ENCODE results near the gene NHP2. TPM values are rescaled to one million over a fixed set of nuclear protein-coding genes. Genes with fewer than 3 reads are reported as not detected.
A peak's percentile ranks its signal among the peaks of the same experiment; 100 is the strongest.
"Not testable (repeated sequence)": the region's sequence is repeated elsewhere in the genome, so short reads cannot be mapped to it uniquely, and the experiment has no call there.

Gene NHP2
- total RNA-seq, 4 donors from 2014 or later, result 28.1 to 116 (median 96.7) TPM

- H3K36me3 ChIP-seq, result no peaks in the 10 kb centered on the region
- intact Hi-C loops (cut with DNase I; ENCODE audit: low total_unique reads), result no loop called here
- TF ChIP-seq EP300 (IDR thresholded peaks at IDR 0.05; ENCODE audit: low read depth) (no peak), CTCF (IDR thresholded peaks at IDR 0.05) (no peak), POLR2AphosphoS5 (IDR thresholded peaks at IDR 0.05) (no peak), POLR2A (IDR thresholded peaks at IDR 0.05) (no peak)
- peaks cover 0 to 10% (median 4%) of the 10 kb centered on the region in 4 donors for H3K4me1 ChIP-seq
- H3K27ac ChIP-seq, result no peak overlapping the region
- H3K9me3 ChIP-seq, result no peaks in the 10 kb centered on the region
- in situ Hi-C loops (cut with MboI; ENCODE audit: low pct_ligation_motif_present in 1 of 4, low pct_unique_long_range_greater_than_20kb in 1 of 4, low sequenced_read_pairs in 3 of 4), result no loop called here
- no peak for DNase-seq
- H3K4me3 ChIP-seq, result no peak overlapping the region
- WGBS, 2 donors (ENCODE audit: low coverage in 1 of 2), result 83 to 92% methylated on average over 5 to 12 of the region's 12 CpGs
- peaks cover 2% of the 10 kb centered on the region for H3K27me3 ChIP-seq
Observed at GRCh38 chr5:178199581-178200434, 46.1 kb upstream of the NHP2 start.

GRCh38 chr5:178198706-178199105 lies 45.0 kb upstream of the NHP2 start:
- Histone ChIP-seq H3K27ac (no peak overlapping the region), H3K4me3 (no peak overlapping the region), H3K36me3 (no peaks in the 10 kb centered on the region), H3K9me3 (no peaks in the 10 kb centered on the region), H3K4me1 (peaks cover 0 to 8% (median 2%) of the 10 kb centered on the region in 4 donors), H3K27me3 (peaks cover 12% of the 10 kb centered on the region)
- in situ Hi-C loops (cut with MboI; ENCODE audit: low pct_ligation_motif_present in 1 of 4, low pct_unique_long_range_greater_than_20kb in 1 of 4, low sequenced_read_pairs in 3 of 4) (no loop called here), intact Hi-C loops (cut with DNase I; ENCODE audit: low total_unique reads) (no loop called here)
- no peak for TF ChIP-seq CTCF (IDR thresholded peaks at IDR 0.05)
- TF ChIP-seq POLR2AphosphoS5 (IDR thresholded peaks at IDR 0.05), result no peak
- no peak for TF ChIP-seq POLR2A (IDR thresholded peaks at IDR 0.05)
- TF ChIP-seq EP300 (IDR thresholded peaks at IDR 0.05; ENCODE audit: low read depth), result no peak
- no peak for DNase-seq
- WGBS, 2 donors (ENCODE audit: low coverage in 1 of 2), result 89% methylated on average over 11 of the region's 11 CpGs; no CpG with 5 or more reads in 1 of the 2 donors

- in situ Hi-C loops (cut with MboI; ENCODE audit: low pct_ligation_motif_present in 1 of 4, low pct_unique_long_range_greater_than_20kb in 1 of 4, low sequenced_read_pairs in 3 of 4); H3K36me3 ChIP-seq; H3K4me3 ChIP-seq; intact Hi-C loops (cut with DNase I; ENCODE audit: low total_unique reads); H3K4me1 ChIP-seq; H3K27ac ChIP-seq; H3K9me3 ChIP-seq; DNase-seq: not testable (repeated sequence)
- WGBS, 2 donors (ENCODE audit: low coverage in 1 of 2), result 92 to 100% methylated on average over 2 to 10 of the region's 11 CpGs
- H3K27me3 ChIP-seq, result peaks cover 12% of the 10 kb centered on the region
Observed at GRCh38 chr5:178198151-178198550, 44.5 kb upstream of the NHP2 start.

- H3K4me1 ChIP-seq, result peaks cover 0 to 6% (median 2%) of the 10 kb centered on the region in 4 donors
- H3K27me3 ChIP-seq, result peaks cover 12% of the 10 kb centered on the region
- H3K9me3 ChIP-seq, result no peaks in the 10 kb centered on the region
- DNase-seq, result peak; percentile 27
- TF ChIP-seq EP300 (IDR thresholded peaks at IDR 0.05; ENCODE audit: low read depth) (no peak), POLR2A (IDR thresholded peaks at IDR 0.05) (no peak), CTCF (IDR thresholded peaks at IDR 0.05) (peak; percentile 30 to 63 (median 41)), POLR2AphosphoS5 (IDR thresholded peaks at IDR 0.05) (no peak)
- no peak overlapping the region for H3K4me3 ChIP-seq
- H3K27ac ChIP-seq, result no peak overlapping the region
- 80 to 87% methylated on average over 3 to 8 of the region's 8 CpGs for WGBS, 2 donors (ENCODE audit: low coverage in 1 of 2)
- no peaks in the 10 kb centered on the region for H3K36me3 ChIP-seq
- intact Hi-C loops (cut with DNase I; ENCODE audit: low total_unique reads), result no loop called here
- in situ Hi-C loops (cut with MboI; ENCODE audit: low pct_ligation_motif_present in 1 of 4, low pct_unique_long_range_greater_than_20kb in 1 of 4, low sequenced_read_pairs in 3 of 4), result no loop called here
Observed at GRCh38 chr5:178196986-178197385, 43.3 kb upstream of the NHP2 start.
